ENCODE measurements around the gene ELN. TPM values are rescaled to one million over a fixed set of nuclear protein-coding genes. Genes with fewer than 3 reads are reported as not detected.

ELN gene
- total and polyA plus RNA-seq, 2 of the 8 experiments (the other 6 are each of a cell fraction or from before 2014, with no cell fraction given): 5.1 to 5.6 TPM

DNA sequence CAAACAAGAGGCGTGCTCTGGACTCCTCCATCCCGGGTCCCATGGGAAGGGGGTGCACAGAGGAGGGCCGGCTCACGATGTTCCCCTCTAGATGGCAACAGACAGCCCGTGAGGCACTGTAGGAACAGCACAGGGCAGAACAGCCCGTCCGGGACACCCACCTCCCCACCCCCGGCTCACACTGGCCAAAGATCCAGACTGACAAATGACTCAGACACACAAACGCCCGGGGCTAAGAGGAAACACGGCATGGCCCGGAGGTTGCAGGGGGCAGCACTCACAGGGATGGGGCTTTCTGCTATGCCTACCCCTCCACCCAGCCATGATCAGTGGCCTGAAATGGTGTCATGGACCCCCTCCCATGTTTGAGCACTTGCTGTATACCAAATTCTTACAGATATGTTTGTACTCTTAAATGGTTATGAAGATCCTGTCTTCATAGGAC is 4.9 kb upstream of the ELN start:
- Histone ChIP-seq H2AFZ (ENCODE audit: low read length) (no peak overlapping the region), H3K18ac (ENCODE audit: extremely low read depth, low read length) (no peak overlapping the region), H2BK20ac (ENCODE audit: low read length) (no peak overlapping the region), H3K9me3 (ENCODE audit: insufficient read depth in 2 of 2, low read depth in 1 of 2, low read length in 1 of 2) (no peaks in the 10 kb centered on the region), H2BK15ac (ENCODE audit: low read length) (no peak overlapping the region), H2AK5ac (ENCODE audit: low read depth, low read length) (no peak overlapping the region), H4K5ac (ENCODE audit: insufficient read length, low read depth, low read length) (no peak overlapping the region), H3K4ac (replicated peaks; ENCODE audit: insufficient read length, low read depth, low read length) (no peak overlapping the region), H3K36me3 (ENCODE audit: control insufficient read depth in 2 of 4, insufficient read depth in 4 of 4, low read length in 3 of 4) (no peaks in the 10 kb centered on the region), H3K14ac (ENCODE audit: insufficient read length) (no peak overlapping the region), H3K79me2 (ENCODE audit: control insufficient read depth in 1 of 2, insufficient read depth in 2 of 2, low read length in 2 of 2) (no peaks in the 10 kb centered on the region), H4K20me1 (replicated peaks in 1 of 2; ENCODE audit: control insufficient read depth in 1 of 2, insufficient read depth in 2 of 2, low read length in 2 of 2) (no peaks in the 10 kb centered on the region), H3K79me1 (ENCODE audit: low read depth, low read length) (no peaks in the 10 kb centered on the region), H2BK5ac (ENCODE audit: low read depth, low read length) (no peak overlapping the region), H3K4me3 (ENCODE audit: extremely low read depth in 1 of 4, insufficient read depth in 2 of 4, low read depth in 3 of 4, low read length in 4 of 4) (no peak overlapping the region), H3K9ac (replicated peaks in 1 of 4; ENCODE audit: extremely low read depth in 1 of 4, low read depth in 3 of 4, low read length in 3 of 4) (no peak overlapping the region), H2BK12ac (ENCODE audit: low read depth, low read length) (no peak overlapping the region), H3K27me3 (replicated peaks in 1 of 4; ENCODE audit: control insufficient read depth in 3 of 4, extremely low read depth in 1 of 4, insufficient read depth in 3 of 4, low read length in 3 of 4) (peaks cover 0 to 1% (median under 1%) of the 10 kb centered on the region in 4 experiments; a peak in 3 of 7 replicates), H3K27ac (ENCODE audit: low read depth, low read length) (no peak overlapping the region), H4K91ac (replicated peaks; ENCODE audit: insufficient read length, low read length) (no peak overlapping the region), H3K4me1 (replicated peaks in 1 of 4; ENCODE audit: control insufficient read depth in 3 of 4, insufficient read depth in 4 of 4, low read length in 3 of 4) (peaks cover 0 to 16% (median 10%) of the 10 kb centered on the region in 4 experiments; a peak in 5 of 7 replicates), H3K23me2 (ENCODE audit: low read depth, low read length) (no peaks in the 10 kb centered on the region; the same call in 1 of the 2 replicates), H4K8ac (ENCODE audit: extremely low read depth, insufficient read depth, low read length) (no peak overlapping the region), H3K56ac (replicated peaks; ENCODE audit: insufficient read length, low read depth, low read length) (no peak overlapping the region), H3K23ac (ENCODE audit: insufficient read length) (no peak overlapping the region), H2BK120ac (replicated peaks; ENCODE audit: low read depth, low read length) (no peak overlapping the region), H3K4me2 (ENCODE audit: insufficient read depth in 1 of 2, low read depth in 2 of 2, low read length in 2 of 2) (no peak overlapping the region)
- no peak for DNase-seq (ENCODE audit: low read depth in 1 of 2, low spot score in 2 of 2)
- no peak for FAIRE-seq
- WGBS, 2 experiments (ENCODE audit: extremely low coverage in 1 of 2, insufficient coverage in 1 of 2, insufficient read length in 1 of 2, insufficient replicate concordance in 2 of 2, low coverage in 1 of 2, low lambda C conversion rate in 2 of 2, missing lambda C conversion rate in 1 of 2): 69% methylated on average over 12 of the region's 12 CpGs; no CpG with 5 or more reads in 1 of the 2 experiments
- ChIA-PET POLR2A (ENCODE audit: partially characterized antibody) (interaction anchor here (1.0 to 1.2 kb wide), 2 partner anchors 20 to 155 kb away, joined by 3 read pairs; no protein-coding TSS in a partner anchor), CTCF (ENCODE audit: partially characterized antibody) (interaction anchor here (1.1 to 10.9 kb wide), 5 partner anchors 11 to 157 kb away, joined by 3 to 145 read pairs (median 4); no protein-coding TSS in a partner anchor)
- TF ChIP-seq, protein P1, sequence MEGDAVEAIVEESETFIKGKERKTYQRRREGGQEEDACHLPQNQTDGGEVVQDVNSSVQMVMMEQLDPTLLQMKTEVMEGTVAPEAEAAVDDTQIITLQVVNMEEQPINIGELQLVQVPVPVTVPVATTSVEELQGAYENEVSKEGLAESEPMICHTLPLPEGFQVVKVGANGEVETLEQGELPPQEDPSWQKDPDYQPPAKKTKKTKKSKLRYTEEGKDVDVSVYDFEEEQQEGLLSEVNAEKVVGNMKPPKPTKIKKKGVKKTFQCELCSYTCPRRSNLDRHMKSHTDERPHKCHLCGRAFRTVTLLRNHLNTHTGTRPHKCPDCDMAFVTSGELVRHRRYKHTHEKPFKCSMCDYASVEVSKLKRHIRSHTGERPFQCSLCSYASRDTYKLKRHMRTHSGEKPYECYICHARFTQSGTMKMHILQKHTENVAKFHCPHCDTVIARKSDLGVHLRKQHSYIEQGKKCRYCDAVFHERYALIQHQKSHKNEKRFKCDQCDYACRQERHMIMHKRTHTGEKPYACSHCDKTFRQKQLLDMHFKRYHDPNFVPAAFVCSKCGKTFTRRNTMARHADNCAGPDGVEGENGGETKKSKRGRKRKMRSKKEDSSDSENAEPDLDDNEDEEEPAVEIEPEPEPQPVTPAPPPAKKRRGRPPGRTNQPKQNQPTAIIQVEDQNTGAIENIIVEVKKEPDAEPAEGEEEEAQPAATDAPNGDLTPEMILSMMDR (IDR thresholded peaks at IDR 0.05; ENCODE audit: control extremely low read depth in 1 of 3, insufficient read depth in 1 of 3, low read depth in 1 of 3, low read length in 3 of 3): peak in 2 of 3 experiments; percentile 9 to 25; a peak in 2 of 4 replicates
- TF ChIP-seq TAF1 (IDR thresholded peaks at IDR 0.05; ENCODE audit: low read depth, low read length): no peak
- peak in 1 of 2 experiments; percentile 4; a peak in 1 of 4 replicates for TF ChIP-seq RAD21 (IDR thresholded peaks at IDR 0.05 in 1 of 2, conservative IDR thresholded peaks at IDR 0.05 in 1 of 2; ENCODE audit: low read depth in 2 of 2, low read length in 2 of 2)
